ENCODE results near the gene ADAM10.

ADAM10 gene

DNA sequence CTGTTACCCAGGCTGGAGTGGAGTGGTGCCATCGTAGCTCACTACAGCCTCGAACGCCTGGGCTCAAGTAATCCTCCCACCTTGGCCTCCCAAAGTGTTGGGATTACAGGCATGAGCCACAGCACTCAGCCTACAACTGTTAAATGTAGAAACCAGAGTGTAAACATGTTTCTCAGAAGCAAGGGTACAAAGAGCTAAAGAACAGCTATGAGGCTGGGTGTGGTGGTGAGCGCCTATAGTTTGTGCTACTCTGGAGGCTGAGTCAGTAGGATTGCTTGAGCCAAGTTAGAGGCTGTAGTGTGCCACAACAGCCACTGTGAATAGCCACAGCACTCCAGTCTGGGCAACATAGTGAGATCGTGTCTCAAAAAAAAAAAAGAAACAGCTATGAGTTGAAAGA, 16.8 kb upstream of the ADAM10 start:
- Mint-ChIP-seq H3K27ac (no peak overlapping the region), H3K4me3 (no peak overlapping the region), H3K27me3 (no peaks in the 10 kb centered on the region), H3K36me3 (ENCODE audit: low read depth) (peaks cover 2% of the 10 kb centered on the region), H3K4me1 (ENCODE audit: low read depth) (peaks cover 16% of the 10 kb centered on the region), H3K9me3 (peaks cover 4% of the 10 kb centered on the region)
- DNase-seq = no peak

DNA sequence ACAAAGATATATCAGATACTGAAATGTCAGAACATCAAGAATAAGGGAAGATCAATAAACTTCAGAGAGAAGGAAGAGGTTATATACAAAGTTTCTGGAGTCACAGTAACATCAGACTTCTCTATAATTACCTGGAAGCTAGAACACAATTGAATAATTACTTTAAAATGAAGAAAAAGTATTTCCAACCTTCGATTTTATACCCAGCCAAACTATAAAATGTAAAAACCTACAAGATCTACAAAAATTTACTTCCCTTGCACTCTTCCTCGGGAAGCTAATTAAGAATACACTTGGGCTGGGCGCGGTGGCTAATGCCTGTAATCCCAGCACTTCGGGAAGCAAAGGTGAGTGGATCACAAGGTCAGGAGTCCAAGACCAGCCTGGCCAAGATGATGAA, 15.0 kb upstream of the ADAM10 start:
- Mint-ChIP-seq H3K4me3 (no peak overlapping the region), H3K27ac (no peak overlapping the region), H3K36me3 (ENCODE audit: low read depth) (no peaks in the 10 kb centered on the region), H3K4me1 (ENCODE audit: low read depth) (peaks cover 9% of the 10 kb centered on the region), H3K27me3 (no peaks in the 10 kb centered on the region), H3K9me3 (peaks cover 4% of the 10 kb centered on the region)
- DNase-seq = no peak

DNA sequence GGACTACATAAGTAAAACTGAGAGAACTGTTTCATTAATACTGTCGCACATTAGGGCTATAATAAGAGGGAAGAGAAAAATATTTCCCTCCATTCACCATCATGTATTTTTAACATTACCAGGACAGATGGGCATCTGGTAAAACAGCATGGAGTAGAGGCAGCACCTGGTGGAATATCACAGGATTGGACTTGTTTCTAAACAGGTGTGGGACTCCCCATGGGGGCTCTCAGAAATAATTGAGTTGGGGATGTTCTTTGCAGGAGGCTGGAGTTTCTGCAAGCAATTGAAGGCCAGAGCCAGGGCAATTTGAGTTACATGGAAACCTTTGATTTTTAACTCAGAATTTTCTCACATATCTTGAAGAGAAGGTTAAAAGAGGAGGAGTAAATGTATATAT, 13.2 kb upstream of the ADAM10 start:
- DNase-seq = no peak
- no peaks in the 10 kb centered on the region for H3K36me3 Mint-ChIP-seq (ENCODE audit: low read depth)
- H3K27ac Mint-ChIP-seq = no peak overlapping the region
- no peaks in the 10 kb centered on the region for H3K27me3 Mint-ChIP-seq
- peaks cover 7% of the 10 kb centered on the region for H3K4me1 Mint-ChIP-seq (ENCODE audit: low read depth)
- H3K9me3 Mint-ChIP-seq = peaks cover 4% of the 10 kb centered on the region
- H3K4me3 Mint-ChIP-seq = no peak overlapping the region

DNA sequence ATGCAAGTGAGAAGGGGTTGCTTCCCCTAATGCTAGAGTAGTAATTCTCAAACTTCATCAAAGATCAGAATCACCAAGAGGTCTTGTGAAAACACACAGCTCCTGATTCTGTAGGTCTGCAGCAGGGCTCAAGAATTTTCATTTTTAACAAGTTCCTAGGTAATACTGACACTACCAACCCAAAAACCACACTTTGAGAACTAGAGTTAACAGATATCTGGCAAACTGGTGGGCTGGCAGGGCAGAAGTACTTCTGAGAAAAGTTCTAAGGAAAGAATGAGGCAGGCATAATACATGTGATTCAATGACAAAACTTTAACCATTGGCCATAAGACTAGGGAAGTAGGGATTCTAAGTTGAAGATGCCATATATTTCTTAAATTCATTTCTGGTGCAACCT, 12.8 kb upstream of the ADAM10 start:
- Mint-ChIP-seq H3K27ac (no peak overlapping the region), H3K4me3 (no peak overlapping the region)

DNA sequence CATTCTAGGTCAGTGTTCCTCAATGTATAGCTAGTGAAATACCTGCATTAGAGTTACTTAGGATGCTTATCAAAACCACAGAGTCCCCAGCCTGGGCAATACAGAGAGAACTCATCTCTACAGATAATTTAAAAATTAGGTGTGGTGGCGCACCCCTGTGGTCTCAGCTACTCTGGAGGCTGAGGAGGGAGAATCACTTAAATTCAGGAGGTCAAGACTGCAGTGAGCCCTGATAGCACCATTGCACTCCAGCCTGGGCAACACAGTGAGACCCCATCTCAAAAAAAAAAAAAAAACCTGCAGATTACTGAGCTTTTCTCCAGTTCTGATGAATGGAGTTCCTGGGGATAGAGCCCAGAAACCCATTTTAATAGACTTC, 11.5 kb upstream of the ADAM10 start:
- Mint-ChIP-seq H3K9me3 (peaks cover 4% of the 10 kb centered on the region), H3K27ac (no peak overlapping the region), H3K4me1 (ENCODE audit: low read depth) (peaks cover 7% of the 10 kb centered on the region), H3K27me3 (no peaks in the 10 kb centered on the region), H3K4me3 (no peak overlapping the region), H3K36me3 (ENCODE audit: low read depth) (no peaks in the 10 kb centered on the region)
- DNase-seq = no peak

More for the DNA sequence above, 12.8 kb upstream of the ADAM10 start:
- Mint-ChIP-seq H3K4me1 (ENCODE audit: low read depth) (peaks cover 7% of the 10 kb centered on the region), H3K27me3 (no peaks in the 10 kb centered on the region), H3K36me3 (ENCODE audit: low read depth) (no peaks in the 10 kb centered on the region), H3K9me3 (peaks cover 4% of the 10 kb centered on the region)
- DNase-seq = no peak

DNA sequence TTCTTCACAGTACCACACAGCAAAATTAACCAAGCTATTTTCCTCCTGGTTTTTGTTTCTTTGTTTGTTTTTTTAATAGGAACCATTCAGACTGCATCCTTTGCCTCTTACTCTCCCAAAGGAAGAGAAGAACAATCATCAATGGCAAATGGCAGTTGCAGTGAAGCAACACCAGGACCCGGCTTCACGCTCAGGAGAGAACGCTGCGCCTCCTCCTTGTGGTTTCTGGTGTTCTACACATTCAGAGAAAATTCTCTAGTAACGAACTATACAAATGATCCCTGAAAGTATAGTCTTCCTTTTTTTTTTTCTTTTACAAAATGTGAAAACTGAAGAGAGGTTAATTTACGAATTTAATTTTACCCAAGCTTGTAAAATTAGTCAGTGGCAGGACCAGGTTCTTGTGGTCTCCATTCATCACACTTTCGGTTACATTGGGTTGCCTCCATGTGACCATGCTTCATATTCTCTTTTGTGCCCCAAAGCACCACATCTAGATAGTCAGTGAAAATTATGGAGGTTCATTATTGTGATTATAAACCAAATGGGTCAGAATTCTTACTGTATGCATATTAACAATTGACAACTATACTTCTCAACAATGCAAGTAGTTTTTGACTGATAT, 11.0 kb upstream of the ADAM10 start:
- H3K4me1 Mint-ChIP-seq (ENCODE audit: low read depth) = peaks cover 7% of the 10 kb centered on the region
- DNase-seq = no peak
- peaks cover 4% of the 10 kb centered on the region for H3K9me3 Mint-ChIP-seq
- no peaks in the 10 kb centered on the region for H3K36me3 Mint-ChIP-seq (ENCODE audit: low read depth)
- no peaks in the 10 kb centered on the region for H3K27me3 Mint-ChIP-seq
- no peak overlapping the region for H3K27ac Mint-ChIP-seq
- no peak overlapping the region for H3K4me3 Mint-ChIP-seq

DNA sequence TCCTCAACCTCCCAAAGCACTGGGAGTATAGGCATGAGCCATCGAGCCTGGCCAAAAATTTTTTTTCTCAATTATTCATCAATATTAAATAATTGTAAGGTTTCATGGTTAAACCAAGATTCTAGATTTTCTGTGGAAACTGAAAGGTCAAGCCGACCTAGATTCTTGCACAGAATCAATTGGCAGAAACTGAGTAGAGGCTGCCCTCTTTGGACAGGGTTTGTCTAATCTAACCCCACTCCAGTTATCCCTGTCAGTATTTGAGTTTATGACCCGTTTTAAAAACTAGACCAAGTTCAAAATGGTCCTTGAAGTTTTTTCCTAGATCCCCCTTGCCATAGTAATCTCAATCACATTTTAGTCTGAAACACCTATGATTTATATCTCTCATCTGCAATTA, 8.6 kb upstream of the ADAM10 start:
- no peaks in the 10 kb centered on the region for H3K27me3 Mint-ChIP-seq

DNA sequence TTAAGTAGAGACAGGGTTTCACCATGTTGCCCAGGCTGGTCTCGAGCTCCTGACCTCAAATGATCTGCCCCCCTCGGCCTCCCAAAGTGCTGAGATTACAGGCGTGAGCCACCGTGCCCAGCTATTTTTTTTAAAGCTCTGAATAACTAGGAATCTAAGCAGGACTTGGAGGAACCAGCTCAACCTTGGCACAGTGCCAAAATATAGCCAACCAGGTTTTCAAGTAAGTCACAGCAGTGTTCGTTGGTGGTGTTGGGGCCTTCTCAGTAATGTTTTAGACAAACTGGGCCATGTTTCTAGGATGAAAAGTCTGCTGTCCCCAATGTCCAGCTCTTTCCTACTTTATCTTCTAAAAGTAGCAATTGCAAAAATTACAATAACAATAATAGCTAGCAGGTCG, 6.4 kb upstream of the ADAM10 start:
- Mint-ChIP-seq H3K4me1 (ENCODE audit: low read depth) (peaks cover 3% of the 10 kb centered on the region), H3K9me3 (no peaks in the 10 kb centered on the region), H3K27ac (no peak overlapping the region), H3K4me3 (no peak overlapping the region), H3K27me3 (no peaks in the 10 kb centered on the region), H3K36me3 (ENCODE audit: low read depth) (no peaks in the 10 kb centered on the region)
- DNase-seq = no peak

More for the DNA sequence above, 8.6 kb upstream of the ADAM10 start:
- Mint-ChIP-seq H3K4me1 (ENCODE audit: low read depth) (peaks cover 7% of the 10 kb centered on the region), H3K36me3 (ENCODE audit: low read depth) (no peaks in the 10 kb centered on the region), H3K9me3 (no peaks in the 10 kb centered on the region), H3K27ac (no peak overlapping the region), H3K4me3 (no peak overlapping the region)
- no peak for DNase-seq

DNA sequence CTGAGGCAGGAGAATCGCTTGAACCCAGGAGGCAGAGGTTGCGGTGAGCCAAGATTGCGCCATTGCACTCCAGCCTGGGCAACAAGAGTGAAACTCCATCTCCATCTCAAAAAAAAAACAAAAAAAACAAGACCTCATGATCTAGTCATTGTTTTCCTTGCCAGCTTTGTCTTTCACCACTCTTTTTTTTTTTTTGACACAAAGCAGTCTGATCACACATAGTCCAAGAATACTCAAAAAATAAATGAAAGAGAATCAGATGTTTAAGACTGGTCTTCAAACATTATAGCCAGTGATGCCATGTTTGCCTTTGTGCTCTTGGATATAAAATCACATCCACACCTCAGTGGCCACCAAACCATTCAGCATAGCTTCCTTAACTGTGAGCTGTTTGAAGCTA, 5.8 kb upstream of the ADAM10 start:
- no peak for DNase-seq
- peaks cover 6% of the 10 kb centered on the region for H3K4me1 Mint-ChIP-seq (ENCODE audit: low read depth)
- H3K4me3 Mint-ChIP-seq = no peak overlapping the region
- no peaks in the 10 kb centered on the region for H3K27me3 Mint-ChIP-seq
- H3K9me3 Mint-ChIP-seq = no peaks in the 10 kb centered on the region
- H3K27ac Mint-ChIP-seq = no peak overlapping the region
- no peaks in the 10 kb centered on the region for H3K36me3 Mint-ChIP-seq (ENCODE audit: low read depth)

DNA sequence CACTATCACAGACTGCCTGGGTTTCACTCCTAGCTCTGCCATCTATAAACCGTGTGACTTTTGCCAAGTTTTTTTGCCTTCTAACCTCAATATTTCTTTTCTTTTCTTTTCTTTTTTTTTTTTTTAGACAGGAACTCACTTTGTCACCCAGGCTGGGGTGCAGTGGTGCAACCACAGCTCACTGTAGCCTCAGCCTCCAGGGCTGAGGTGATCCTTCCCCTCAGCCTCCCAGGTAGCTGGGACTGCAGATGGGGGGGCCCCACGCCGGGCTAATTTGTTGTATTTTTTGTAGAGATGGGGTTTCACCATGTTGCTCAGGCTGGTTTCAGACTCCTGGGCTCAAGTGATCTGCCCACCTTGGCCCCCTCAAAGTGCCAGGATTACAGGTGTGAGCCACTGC, 3.2 kb upstream of the ADAM10 start:
- Mint-ChIP-seq H3K4me1 (ENCODE audit: low read depth) (peaks cover 15% of the 10 kb centered on the region), H3K36me3 (ENCODE audit: low read depth) (peaks cover 15% of the 10 kb centered on the region), H3K27me3 (no peaks in the 10 kb centered on the region), H3K4me3 (no peak overlapping the region), H3K9me3 (no peaks in the 10 kb centered on the region), H3K27ac (no peak overlapping the region)
- DNase-seq = no peak

DNA sequence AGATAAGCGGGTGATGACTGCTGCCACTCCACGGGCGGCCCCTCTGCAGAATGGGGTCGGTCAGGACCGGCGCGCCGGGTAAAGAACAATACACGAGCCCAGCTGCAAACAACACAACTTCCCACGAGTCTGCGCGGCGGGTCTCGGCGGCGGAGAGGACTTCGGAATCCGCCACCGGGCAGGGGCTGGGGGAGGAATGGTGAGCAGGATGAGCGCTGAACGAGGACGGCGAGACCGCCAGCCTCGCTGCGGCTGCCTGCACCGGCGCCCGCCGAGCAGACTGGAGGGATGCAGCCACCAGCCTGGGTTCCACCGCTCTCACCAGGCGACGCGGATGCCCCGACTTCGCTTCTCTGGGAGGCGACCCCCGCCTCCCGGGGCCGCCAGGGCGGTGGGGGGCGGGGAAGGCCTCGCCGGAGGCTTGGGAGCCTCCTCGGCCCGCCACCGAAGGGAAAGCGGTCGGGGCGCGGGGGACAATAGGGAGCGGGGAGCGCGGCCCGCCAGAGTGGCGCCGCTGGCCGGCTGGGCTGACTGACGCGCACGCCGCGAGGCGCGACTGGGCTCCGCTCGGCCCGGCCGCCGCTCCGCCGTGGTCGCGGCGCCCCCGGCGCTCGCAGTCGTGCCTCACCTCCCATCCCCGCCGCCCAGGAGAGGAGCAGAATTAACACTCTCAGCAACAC, 515 bp downstream of the ADAM10 start:
- H3K27ac Mint-ChIP-seq = peak overlapping the region; percentile 96
- H3K4me1 Mint-ChIP-seq (ENCODE audit: low read depth) = peaks cover 41% of the 10 kb centered on the region
- peaks cover 19% of the 10 kb centered on the region for H3K36me3 Mint-ChIP-seq (ENCODE audit: low read depth)
- peak; percentile 69 for DNase-seq
- H3K4me3 Mint-ChIP-seq = peak overlapping the region; percentile 89
- no peaks in the 10 kb centered on the region for H3K9me3 Mint-ChIP-seq
- H3K27me3 Mint-ChIP-seq = no peaks in the 10 kb centered on the region

DNA sequence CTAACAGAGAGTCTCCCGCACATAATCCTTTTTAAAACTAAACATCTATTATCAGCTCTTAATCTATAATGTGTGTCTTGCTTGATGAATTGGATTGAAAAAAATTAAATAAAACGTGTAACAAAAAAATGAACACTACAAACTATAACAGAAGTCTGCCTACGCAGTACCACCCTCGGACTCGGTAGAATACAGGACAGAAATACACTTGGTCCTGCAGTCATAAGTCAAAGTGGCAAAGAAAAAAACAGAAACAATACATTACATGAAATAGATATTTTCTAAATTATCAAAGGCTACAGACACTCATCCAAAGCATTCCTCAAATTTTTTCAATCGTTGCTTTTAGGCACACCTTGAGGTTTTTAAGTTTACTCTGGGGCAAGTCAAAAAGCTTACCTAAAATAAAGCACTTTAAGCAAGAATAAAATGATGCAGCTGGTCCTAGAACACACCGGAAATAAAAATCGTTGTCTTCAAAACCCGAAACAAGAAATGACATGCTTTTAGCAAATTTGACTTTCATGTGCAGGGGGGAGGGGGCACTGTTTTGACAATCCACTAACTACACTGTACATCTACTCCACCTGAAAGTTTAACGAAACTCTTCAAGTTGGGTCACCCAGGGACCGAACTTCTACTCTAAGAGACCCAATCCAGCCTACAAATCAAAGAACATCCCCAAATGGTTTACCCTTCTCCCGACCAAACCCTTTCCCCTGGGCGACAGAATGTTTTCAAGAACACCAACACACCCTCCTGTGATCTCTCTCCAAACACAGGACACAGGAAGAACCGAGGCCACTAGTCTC, 1.3 kb downstream of the ADAM10 start:
- peak overlapping the region; percentile 89 for H3K4me3 Mint-ChIP-seq
- peaks cover 21% of the 10 kb centered on the region for H3K36me3 Mint-ChIP-seq (ENCODE audit: low read depth)
- peaks cover 45% of the 10 kb centered on the region for H3K4me1 Mint-ChIP-seq (ENCODE audit: low read depth)
- H3K27ac Mint-ChIP-seq = peak overlapping the region; percentile 88
- H3K27me3 Mint-ChIP-seq = no peaks in the 10 kb centered on the region
- DNase-seq = no peak
- H3K9me3 Mint-ChIP-seq = no peaks in the 10 kb centered on the region

DNA sequence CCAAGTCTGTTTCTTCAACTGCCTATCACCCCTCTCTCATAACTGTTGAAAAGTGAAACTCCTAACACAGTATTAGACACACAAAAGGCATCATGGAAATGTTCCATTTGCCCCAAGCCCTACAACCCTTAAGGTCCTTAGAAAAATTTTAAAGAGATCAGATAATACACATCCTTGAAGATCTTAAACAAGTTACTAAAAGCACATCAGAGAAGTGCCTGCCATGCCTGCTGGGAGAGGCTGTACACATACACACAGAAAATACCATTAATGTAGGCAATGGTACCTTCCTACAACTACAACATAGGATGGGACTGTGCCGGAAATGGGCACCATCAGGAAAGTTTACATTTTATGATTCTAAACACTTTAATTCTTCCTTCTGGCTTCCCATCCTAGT, 3.3 kb downstream of the ADAM10 start:
- H3K27me3 Mint-ChIP-seq = no peaks in the 10 kb centered on the region
- H3K36me3 Mint-ChIP-seq (ENCODE audit: low read depth) = peaks cover 23% of the 10 kb centered on the region
- no peaks in the 10 kb centered on the region for H3K9me3 Mint-ChIP-seq
- DNase-seq = no peak
- H3K4me1 Mint-ChIP-seq (ENCODE audit: low read depth) = peaks cover 65% of the 10 kb centered on the region
- H3K4me3 Mint-ChIP-seq = peak overlapping the region; percentile 36
- no peak overlapping the region for H3K27ac Mint-ChIP-seq

DNA sequence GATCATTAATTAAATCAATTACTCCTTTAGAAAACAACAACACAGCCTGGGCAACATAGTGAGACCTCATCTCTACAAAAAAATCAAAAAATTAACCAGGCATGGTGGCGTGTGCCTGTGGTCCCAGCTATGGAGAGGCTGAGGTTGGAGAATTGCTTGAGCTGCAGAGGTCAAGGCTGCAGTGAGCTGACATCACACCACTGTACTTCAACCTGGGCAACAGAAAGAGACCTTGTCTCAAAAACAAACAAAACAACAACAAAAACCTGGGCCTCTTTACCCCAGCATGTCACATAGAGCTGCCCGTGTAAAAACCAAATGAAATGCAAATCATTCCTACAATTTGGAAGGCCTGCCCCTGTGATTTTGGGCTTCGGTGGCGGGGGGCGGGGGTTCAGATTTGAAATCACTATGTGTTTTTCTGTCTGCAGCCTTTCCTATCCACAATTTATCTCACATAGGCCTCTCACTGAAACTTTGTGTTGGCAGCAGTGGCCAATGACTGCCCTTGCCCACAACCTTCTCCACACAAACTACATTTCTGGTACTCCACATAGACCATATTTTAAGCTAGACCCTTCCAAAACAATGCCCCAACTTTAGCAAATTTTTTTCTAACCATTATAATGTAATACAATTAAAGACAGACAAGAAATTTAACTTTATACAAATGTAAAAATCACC, 6.5 kb downstream of the ADAM10 start:
- Mint-ChIP-seq H3K27ac (no peak overlapping the region), H3K9me3 (no peaks in the 10 kb centered on the region), H3K4me1 (ENCODE audit: low read depth) (peaks cover 74% of the 10 kb centered on the region), H3K36me3 (ENCODE audit: low read depth) (peaks cover 9% of the 10 kb centered on the region), H3K4me3 (no peak overlapping the region), H3K27me3 (no peaks in the 10 kb centered on the region)
- DNase-seq = no peak

Measured in activated T-cell treated with anti-CD3 and anti-CD28 coated beads, Interleukin-2, amount 50 U/mL, for 24 hours (primary cell).